Mesenchymal stem cell (in vitro differentiated cells and primary cell): ENCODE data around the gene CRACDL.

Source experiments
- DNase-seq: peaks from one replicate; pipeline ENCODE4 v3.0.0-alpha.2; 2013
- H2AFZ ChIP-seq: one replicate; pipeline ENCODE4 v1.6.1; 2013; ENCODE audit warnings: low read depth, mild to moderate bottlenecking, control low read depth, inconsistent platforms, low read length, moderate library complexity
- H2AK5ac ChIP-seq: 2 replicates; pipeline ENCODE4 v1.6.1; 2013; ENCODE audit warnings: low read length, moderate library complexity, mild to moderate bottlenecking, inconsistent platforms; ENCODE audit not compliant: severe bottlenecking
- H2BK120ac ChIP-seq: one replicate; pipeline ENCODE4 v1.6.1; 2013; ENCODE audit warnings: low read depth, mild to moderate bottlenecking, inconsistent platforms, low read length, moderate library complexity
- H2BK12ac ChIP-seq, 2 experiments: one replicate each; pipeline ENCODE4 v1.6.1; 2013; ENCODE audit warnings: inconsistent platforms in 2 of 2, low read length in 2 of 2, mild to moderate bottlenecking in 2 of 2, moderate library complexity in 2 of 2, control low read depth in 1 of 2
- H2BK15ac ChIP-seq: one replicate; pipeline ENCODE4 v1.6.1; 2013; ENCODE audit warnings: mild to moderate bottlenecking, low read depth, inconsistent platforms; ENCODE audit not compliant: poor library complexity, severe bottlenecking
- H2BK5ac ChIP-seq: 2 replicates; pipeline ENCODE4 v1.6.1; 2013; ENCODE audit warnings: low read depth, mild to moderate bottlenecking, low read length, control low read depth, inconsistent platforms; ENCODE audit not compliant: poor library complexity, severe bottlenecking
- H3K14ac ChIP-seq, 2 experiments: one replicate each; pipeline ENCODE4 v1.6.1; 2013; ENCODE audit warnings: inconsistent platforms in 2 of 2, low read length in 2 of 2, control low read depth in 1 of 2, mild to moderate bottlenecking in 1 of 2, moderate library complexity in 1 of 2
- H3K18ac ChIP-seq, 2 experiments: one replicate each; pipeline ENCODE4 v1.6.1; 2013; ENCODE audit warnings: inconsistent platforms in 2 of 2, low read length in 2 of 2, control low read depth in 1 of 2, low read depth in 1 of 2, mild to moderate bottlenecking in 1 of 2
- H3K23ac ChIP-seq, 2 experiments: one replicate each; pipeline ENCODE4 v1.6.1; 2013; ENCODE audit warnings: inconsistent platforms in 2 of 2, low read length in 2 of 2, mild to moderate bottlenecking in 2 of 2, moderate library complexity in 2 of 2, control low read depth in 1 of 2
- H3K27ac ChIP-seq: 2 replicates; pipeline ENCODE4 v1.5.1; 2013; ENCODE audit warnings: mild to moderate bottlenecking, moderate library complexity, low read length, control low read depth, inconsistent platforms; ENCODE audit not compliant: poor library complexity, severe bottlenecking
- H3K27me3 ChIP-seq, 2 experiments: 2 replicates each; pipeline versions ENCODE4 v1.6.1 to v1.7.0; 2013; ENCODE audit warnings: low read length in 2 of 2, mild to moderate bottlenecking in 2 of 2, moderate library complexity in 2 of 2, control low read depth in 1 of 2, inconsistent platforms in 1 of 2; ENCODE audit not compliant: control insufficient read depth in 1 of 2, insufficient read depth in 1 of 2
- H3K36me3 ChIP-seq, 2 experiments: 2 replicates each; pipeline versions ENCODE4 v1.6.1 to v1.7.0; 2013; ENCODE audit warnings: low read length in 2 of 2, control low read depth in 1 of 2, inconsistent platforms in 1 of 2, low read depth in 1 of 2, mild to moderate bottlenecking in 1 of 2; ENCODE audit not compliant: insufficient read depth in 2 of 2, control insufficient read depth in 1 of 2
- H3K4ac ChIP-seq, 2 experiments: one replicate each; pipeline ENCODE4 v1.6.1; 2013; ENCODE audit warnings: inconsistent platforms in 2 of 2, low read length in 2 of 2, mild to moderate bottlenecking in 2 of 2, moderate library complexity in 2 of 2, control low read depth in 1 of 2, low read depth in 1 of 2
- H3K4me1 ChIP-seq: 2 replicates; pipeline ENCODE4 v1.6.1; 2013; ENCODE audit warnings: low read depth, low read length, control low read depth; ENCODE audit not compliant: control insufficient read depth, insufficient read depth
- H3K4me2 ChIP-seq: 2 replicates; pipeline ENCODE4 v1.6.1; 2013; ENCODE audit warnings: low read length, mild to moderate bottlenecking, inconsistent platforms; ENCODE audit not compliant: poor library complexity, severe bottlenecking
- H3K4me3 ChIP-seq, 2 experiments: 2 replicates each; pipeline versions ENCODE4 v1.5.1 to v1.7.0; 2013; ENCODE audit warnings: low read length in 2 of 2, mild to moderate bottlenecking in 2 of 2, control low read depth in 1 of 2, low read depth in 1 of 2; ENCODE audit not compliant: insufficient read depth in 1 of 2
- H3K79me1 ChIP-seq: replicated peaks from 2 replicates; pipeline ENCODE4 v1.6.1; 2013; ENCODE audit warnings: mild to moderate bottlenecking, control low read depth, low read length, inconsistent platforms; ENCODE audit not compliant: poor library complexity, severe bottlenecking
- H3K9ac ChIP-seq: 2 replicates; pipeline ENCODE4 v1.7.0; 2013; ENCODE audit warnings: mild to moderate bottlenecking, low read length, moderate library complexity
- H3K9me3 ChIP-seq: 2 replicates; pipeline ENCODE4 v1.7.0; 2013; ENCODE audit warnings: mild to moderate bottlenecking, low read length; ENCODE audit not compliant: control insufficient read depth
- H4K8ac ChIP-seq: one replicate; pipeline ENCODE4 v1.6.1; 2013; ENCODE audit warnings: inconsistent platforms, mild to moderate bottlenecking, low read length, moderate library complexity
- H4K91ac ChIP-seq: one replicate; pipeline ENCODE4 v1.6.1; 2013; ENCODE audit warnings: mild to moderate bottlenecking, low read length, inconsistent platforms
- WGBS: methylation state at CpG from one replicate; pipeline ENCODE4 v1.1.7; 2013; ENCODE audit warnings: mixed read lengths; 5-methylcytosine and 5-hydroxymethylcytosine counted together

CRACDL gene

GRCh38 chr2:98771264-98771663, 164.8 kb downstream of the CRACDL start:
- Histone ChIP-seq H2BK5ac (no peak overlapping the region), H3K27ac (no peak overlapping the region), H3K79me1 (no peaks in the 10 kb centered on the region), H3K36me3 (no peaks in the 10 kb centered on the region), H4K91ac (no peak overlapping the region), H3K9ac (no peak overlapping the region), H3K23ac (no peak overlapping the region), H3K4me3 (no peak overlapping the region), H2AK5ac (no peak overlapping the region), H3K9me3 (no peaks in the 10 kb centered on the region), H2AFZ (no peak overlapping the region), H3K4me1 (peaks cover 2% of the 10 kb centered on the region), H2BK120ac (no peak overlapping the region), H3K4ac (no peak overlapping the region), H3K14ac (no peak overlapping the region), H4K8ac (no peak overlapping the region), H2BK12ac (no peak overlapping the region), H3K4me2 (no peak overlapping the region), H3K27me3 (peaks cover 26 to 60% of the 10 kb centered on the region in 2 experiments), H3K18ac (no peak overlapping the region), H2BK15ac (no peak overlapping the region)
- DNase-seq = no peak
- 85% methylated on average over 1 of the region's 2 CpGs for WGBS

GRCh38 chr2:98769784-98770183, 166.2 kb downstream of the CRACDL start:
- DNase-seq = no peak
- H2BK120ac ChIP-seq = no peak overlapping the region
- no peak overlapping the region for H3K9ac ChIP-seq
- no peaks in the 10 kb centered on the region for H3K36me3 ChIP-seq
- H2AK5ac ChIP-seq = no peak overlapping the region
- no peak overlapping the region for H4K8ac ChIP-seq
- H2BK5ac ChIP-seq = no peak overlapping the region
- H2AFZ ChIP-seq = no peak overlapping the region
- no peak overlapping the region for H4K91ac ChIP-seq
- H3K27me3 ChIP-seq = peaks cover 14 to 46% of the 10 kb centered on the region in 2 experiments
- H3K4me2 ChIP-seq = no peak overlapping the region
- no peaks in the 10 kb centered on the region for H3K9me3 ChIP-seq
- H3K27ac ChIP-seq = no peak overlapping the region
- H3K14ac ChIP-seq = no peak overlapping the region
- 88% methylated on average over 14 of the region's 14 CpGs for WGBS
- no peak overlapping the region for H2BK15ac ChIP-seq
- H3K23ac ChIP-seq = no peak overlapping the region
- H3K79me1 ChIP-seq = no peaks in the 10 kb centered on the region
- peaks cover 2% of the 10 kb centered on the region for H3K4me1 ChIP-seq
- no peak overlapping the region for H2BK12ac ChIP-seq
- H3K4me3 ChIP-seq = no peak overlapping the region
- no peak overlapping the region for H3K4ac ChIP-seq
- H3K18ac ChIP-seq = no peak overlapping the region

- no peak for DNase-seq
- no peaks in the 10 kb centered on the region for H3K79me1 ChIP-seq
- H4K8ac ChIP-seq = no peak overlapping the region
- H2BK12ac ChIP-seq = no peak overlapping the region
- H3K27ac ChIP-seq = no peak overlapping the region
- no peak overlapping the region for H2BK5ac ChIP-seq
- 79% methylated on average over 5 of the region's 6 CpGs for WGBS
- H3K9ac ChIP-seq = no peak overlapping the region
- peaks cover 2% of the 10 kb centered on the region for H3K4me1 ChIP-seq
- no peaks in the 10 kb centered on the region for H3K9me3 ChIP-seq
- H2BK15ac ChIP-seq = no peak overlapping the region
- H3K18ac ChIP-seq = no peak overlapping the region
- no peak overlapping the region for H3K4me3 ChIP-seq
- H3K27me3 ChIP-seq = peaks cover 14 to 40% of the 10 kb centered on the region in 2 experiments
- H3K4ac ChIP-seq = no peak overlapping the region
- H2AFZ ChIP-seq = no peak overlapping the region
- H3K36me3 ChIP-seq = no peaks in the 10 kb centered on the region
- no peak overlapping the region for H2BK120ac ChIP-seq
- no peak overlapping the region for H3K4me2 ChIP-seq
- H3K14ac ChIP-seq = no peak overlapping the region
- no peak overlapping the region for H4K91ac ChIP-seq
- no peak overlapping the region for H2AK5ac ChIP-seq
- H3K23ac ChIP-seq = no peak overlapping the region
Measured at GRCh38 chr2:98769114-98769476, 166.9 kb downstream of the CRACDL start.

GRCh38 chr2:98768384-98769113, 167.5 kb downstream of the CRACDL start:
- no peak overlapping the region for H3K27ac ChIP-seq
- H3K9me3 ChIP-seq = no peaks in the 10 kb centered on the region

More at GRCh38 chr2:98768384-98769113, 167.5 kb downstream of the CRACDL start:
- Histone ChIP-seq H4K91ac (no peak overlapping the region), H2BK15ac (no peak overlapping the region), H2AK5ac (no peak overlapping the region), H3K27me3 (peaks cover 14 to 35% of the 10 kb centered on the region in 2 experiments), H2BK12ac (no peak overlapping the region), H2BK5ac (no peak overlapping the region), H3K4me3 (no peak overlapping the region), H2AFZ (no peak overlapping the region), H3K9ac (no peak overlapping the region), H3K36me3 (no peaks in the 10 kb centered on the region), H3K79me1 (no peaks in the 10 kb centered on the region), H3K4me2 (no peak overlapping the region), H2BK120ac (no peak overlapping the region), H3K4me1 (peaks cover 2% of the 10 kb centered on the region), H3K14ac (no peak overlapping the region), H3K23ac (no peak overlapping the region), H4K8ac (no peak overlapping the region), H3K4ac (no peak overlapping the region), H3K18ac (no peak overlapping the region)
- DNase-seq = no peak
- WGBS = 76% methylated on average over 5 of the region's 7 CpGs
